ENCODE data around the gene ANKRD10. TPM values are rescaled to one million over a fixed set of nuclear protein-coding genes. Genes with fewer than 3 reads are reported as not detected.

ANKRD10 gene
- total RNA-seq, 1 experiment from 2014 or later: 159 TPM

DNA sequence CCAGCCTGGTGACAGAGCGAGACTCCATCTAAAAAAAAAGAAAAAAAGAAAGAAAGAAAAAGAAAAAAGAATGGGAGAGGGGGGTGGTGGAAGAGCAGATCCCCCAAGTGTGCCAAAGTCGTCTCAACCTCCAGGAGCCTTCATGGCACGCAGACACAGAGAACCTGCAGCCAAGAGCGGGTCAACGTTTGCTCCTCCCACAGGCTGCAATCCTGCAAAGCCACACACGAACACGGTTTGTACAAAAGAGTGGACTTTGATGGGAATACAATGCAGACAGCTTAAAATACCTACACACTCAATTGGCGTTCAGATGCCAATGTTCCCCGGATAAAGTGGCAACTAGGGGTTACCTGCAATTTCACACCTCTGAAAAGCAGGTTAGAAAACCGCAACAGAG is 29.4 kb downstream of the ANKRD10 start:
- peaks cover 41 to 45% of the 10 kb centered on the region in 2 experiments for H3K4me1 Mint-ChIP-seq
- H3K4me1 ChIP-seq (ENCODE audit: insufficient read depth, low read length): 0 out of 2 replicates have a peak, but pooled peaks cover 9% of the 10 kb centered on the region

More for the DNA sequence above, 29.4 kb downstream of the ANKRD10 start:
- H4K20me1 ChIP-seq (ENCODE audit: control insufficient read depth, insufficient read depth, insufficient read length): no peaks in the 10 kb centered on the region
- no peak overlapping the region for H2BK15ac ChIP-seq (ENCODE audit: low read depth, low read length)
- Mint-ChIP-seq H3K36me3 (ENCODE audit: insufficient read depth in 1 of 3, low read depth in 3 of 3) (no peaks in the 10 kb centered on the region; a peak in 2 of 7 replicates), H3K9me3 (no peaks in the 10 kb centered on the region; a peak in 1 of 5 replicates), H3K27me3 (ENCODE audit: low read depth) (no peaks in the 10 kb centered on the region), H3K27ac (peak overlapping the region; percentile 41 to 54 (median 43); a peak in 4 of 7 replicates), H3K4me3 (no peak overlapping the region)
- no peak overlapping the region for H3K9ac ChIP-seq (ENCODE audit: extremely low read depth, insufficient read length, low read length)
- no peak overlapping the region for H3K18ac ChIP-seq (ENCODE audit: insufficient read length, low read depth, low read length)
- H3T11ph ChIP-seq (ENCODE audit: low read length): no peak overlapping the region
- no peak overlapping the region for H2AFZ ChIP-seq (ENCODE audit: low read length)
- no peak overlapping the region for H2AK5ac ChIP-seq (ENCODE audit: insufficient read length, low read length)
- no peak overlapping the region for H3K27ac ChIP-seq (ENCODE audit: insufficient read length, low read depth, low read length)
- no peak overlapping the region for H3K23ac ChIP-seq (ENCODE audit: insufficient read length, low read depth, low read length)
- no peaks in the 10 kb centered on the region for H3K23me2 ChIP-seq (ENCODE audit: insufficient read length, low read depth, low read length, poor library complexity, severe bottlenecking)
- no peak overlapping the region for H4K8ac ChIP-seq (replicated peaks; ENCODE audit: insufficient read length, low read depth, low read length)
- H3K4me2 ChIP-seq (ENCODE audit: insufficient read depth, insufficient read length, low read length): no peak overlapping the region
- H3K14ac ChIP-seq (ENCODE audit: insufficient read depth, low read length): no peak overlapping the region
- no CpG with 5 or more reads among the region's 10 CpGs for WGBS (ENCODE audit: extremely low coverage, insufficient read length, low lambda C conversion rate)
- H2BK20ac ChIP-seq (ENCODE audit: low read depth, low read length, poor library complexity, severe bottlenecking): no peak overlapping the region
- H3K56ac ChIP-seq (ENCODE audit: insufficient read length, low read depth, low read length): no peak overlapping the region
- no peak overlapping the region for H2BK120ac ChIP-seq (ENCODE audit: low read depth, low read length, poor library complexity, severe bottlenecking)
- H2BK12ac ChIP-seq (ENCODE audit: insufficient read length, low read depth, low read length): no peak overlapping the region
- TF ChIP-seq, protein P1, sequence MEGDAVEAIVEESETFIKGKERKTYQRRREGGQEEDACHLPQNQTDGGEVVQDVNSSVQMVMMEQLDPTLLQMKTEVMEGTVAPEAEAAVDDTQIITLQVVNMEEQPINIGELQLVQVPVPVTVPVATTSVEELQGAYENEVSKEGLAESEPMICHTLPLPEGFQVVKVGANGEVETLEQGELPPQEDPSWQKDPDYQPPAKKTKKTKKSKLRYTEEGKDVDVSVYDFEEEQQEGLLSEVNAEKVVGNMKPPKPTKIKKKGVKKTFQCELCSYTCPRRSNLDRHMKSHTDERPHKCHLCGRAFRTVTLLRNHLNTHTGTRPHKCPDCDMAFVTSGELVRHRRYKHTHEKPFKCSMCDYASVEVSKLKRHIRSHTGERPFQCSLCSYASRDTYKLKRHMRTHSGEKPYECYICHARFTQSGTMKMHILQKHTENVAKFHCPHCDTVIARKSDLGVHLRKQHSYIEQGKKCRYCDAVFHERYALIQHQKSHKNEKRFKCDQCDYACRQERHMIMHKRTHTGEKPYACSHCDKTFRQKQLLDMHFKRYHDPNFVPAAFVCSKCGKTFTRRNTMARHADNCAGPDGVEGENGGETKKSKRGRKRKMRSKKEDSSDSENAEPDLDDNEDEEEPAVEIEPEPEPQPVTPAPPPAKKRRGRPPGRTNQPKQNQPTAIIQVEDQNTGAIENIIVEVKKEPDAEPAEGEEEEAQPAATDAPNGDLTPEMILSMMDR (conservative IDR thresholded peaks at IDR 0.05): no peak
- H4K5ac ChIP-seq (ENCODE audit: insufficient read length, low read depth, low read length): no peak overlapping the region
- no peaks in the 10 kb centered on the region for H3K27me3 ChIP-seq (ENCODE audit: insufficient read depth, low read length)
- H3K9me3 ChIP-seq (ENCODE audit: control insufficient read depth, low read depth, low read length): no peaks in the 10 kb centered on the region
- H2BK5ac ChIP-seq (ENCODE audit: insufficient read length, low read length): no peak overlapping the region
- H3K4ac ChIP-seq (ENCODE audit: low read depth, low read length): no peak overlapping the region
- H3K79me2 ChIP-seq (ENCODE audit: insufficient read depth, low read length): no peaks in the 10 kb centered on the region
- no peaks in the 10 kb centered on the region for H3K79me1 ChIP-seq (ENCODE audit: insufficient read depth, low read depth, low read length, poor library complexity, severe bottlenecking)
- no peak for DNase-seq
- H4K91ac ChIP-seq (ENCODE audit: insufficient read length, low read depth, low read length): no peak overlapping the region
